Stimulated activated CD8-positive, alpha-beta memory T cell treated with anti-CD3 and anti-CD28 coated beads, Interleukin-12 subunit alpha, Interleukin-12 subunit beta, amount 100 ng/mL, for 24 hours (primary cell): Measurements from ENCODE around the gene GINS2.
A peak's percentile ranks its signal among the peaks of the same experiment; 100 is the strongest.

Source experiments
- DNase-seq: peaks from one replicate; pipeline ENCODE4 v3.0.0-alpha.2; 2020; ENCODE audit errors: extremely low read depth

GINS2 gene

DNA sequence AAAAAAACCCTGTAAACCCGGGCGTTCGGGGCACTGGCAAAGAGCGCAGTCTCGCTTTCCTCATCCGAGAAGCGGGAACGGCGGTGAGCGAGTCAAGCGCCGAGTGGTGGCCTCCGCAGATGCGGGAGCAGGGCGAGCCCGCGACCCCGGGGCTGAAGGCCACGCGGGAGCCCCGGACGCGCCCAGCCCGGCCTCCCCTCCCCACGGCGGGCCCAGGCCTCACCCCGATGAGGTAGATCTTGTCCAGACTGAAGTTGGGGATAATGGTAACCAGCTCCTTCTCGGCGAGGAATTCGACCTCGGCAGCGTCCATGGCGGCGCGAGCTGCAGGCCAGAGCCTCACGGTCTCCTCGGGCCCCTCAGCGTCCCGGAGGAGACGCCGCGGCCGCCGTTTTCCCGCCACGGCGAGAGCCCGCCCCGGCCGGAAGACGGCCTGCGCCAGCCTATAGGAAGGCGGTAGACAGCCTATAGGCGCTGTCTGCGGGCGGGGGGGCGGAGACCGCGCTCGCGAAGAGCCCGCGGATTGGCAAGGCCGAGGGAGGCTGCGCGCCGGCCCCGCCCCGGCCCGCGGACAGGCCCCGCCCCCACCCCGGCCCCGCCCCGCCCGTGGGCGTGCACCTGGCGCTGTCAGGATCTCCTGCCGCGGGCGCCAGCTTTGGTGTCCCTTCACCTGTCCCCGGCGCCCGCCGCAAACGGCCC lies at the start of gene GINS2:
Gene GINS2, minus strand, starts transcription at position 369 of the 699 bp plus-strand sequence. Its CDS starts 56 bp downstream, at position 313.
- DNase-seq = peak; percentile 76

GRCh38 chr16:85736921-85737320 lies 48.2 kb upstream of the GINS2 start:
- no peak for DNase-seq

- DNase-seq = no peak
Observed at GRCh38 chr16:85735946-85736345, 47.2 kb upstream of the GINS2 start.

- no peak for DNase-seq
Observed at GRCh38 chr16:85735225-85735635, 46.5 kb upstream of the GINS2 start.

GRCh38 chr16:85734311-85735017 lies 45.7 kb upstream of the GINS2 start:
- DNase-seq = no peak

DNA sequence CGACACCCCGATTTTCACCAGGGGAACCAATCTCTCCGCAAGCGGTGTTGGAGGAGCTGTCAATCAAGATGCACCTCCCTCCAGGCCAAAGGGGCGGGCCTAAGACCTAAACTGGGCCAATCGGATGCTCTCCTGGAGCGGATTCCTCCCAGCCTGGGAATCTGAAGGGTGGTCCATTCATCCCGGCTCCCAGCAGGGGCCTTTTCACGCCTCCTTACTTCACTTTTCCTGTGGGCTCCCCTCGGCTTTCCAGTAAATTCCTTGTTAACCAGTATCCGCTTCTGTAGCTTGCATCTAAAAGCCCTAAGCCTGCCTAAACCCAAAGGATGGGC lies 45.1 kb upstream of the GINS2 start:
- no peak for DNase-seq

- no peak for DNase-seq
Observed at GRCh38 chr16:85733155-85733838, 44.5 kb upstream of the GINS2 start.

- DNase-seq = no peak
Observed at GRCh38 chr16:85731179-85731578, 42.4 kb upstream of the GINS2 start.

DNA sequence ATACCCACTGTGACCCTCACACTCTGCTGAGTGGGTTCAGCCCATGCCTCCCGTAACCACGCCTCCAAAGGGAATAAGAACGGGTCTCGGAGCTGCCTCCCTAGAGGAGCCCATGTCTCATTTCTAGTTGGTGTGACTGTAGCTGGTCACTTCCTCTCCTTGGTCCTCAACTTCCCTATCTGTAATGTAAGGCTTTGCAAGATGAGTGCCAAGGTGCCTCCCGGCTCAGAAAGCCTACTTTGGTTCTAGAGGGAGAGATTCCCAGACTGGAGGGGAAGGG lies 41.4 kb upstream of the GINS2 start:
- DNase-seq = no peak

GRCh38 chr16:85729452-85730185 lies 40.9 kb upstream of the GINS2 start:
- no peak for DNase-seq

- no peak for DNase-seq
Observed at GRCh38 chr16:85728879-85729278, 40.1 kb upstream of the GINS2 start.

- no peak for DNase-seq
Observed at GRCh38 chr16:85724936-85725335, 36.2 kb upstream of the GINS2 start.

DNA sequence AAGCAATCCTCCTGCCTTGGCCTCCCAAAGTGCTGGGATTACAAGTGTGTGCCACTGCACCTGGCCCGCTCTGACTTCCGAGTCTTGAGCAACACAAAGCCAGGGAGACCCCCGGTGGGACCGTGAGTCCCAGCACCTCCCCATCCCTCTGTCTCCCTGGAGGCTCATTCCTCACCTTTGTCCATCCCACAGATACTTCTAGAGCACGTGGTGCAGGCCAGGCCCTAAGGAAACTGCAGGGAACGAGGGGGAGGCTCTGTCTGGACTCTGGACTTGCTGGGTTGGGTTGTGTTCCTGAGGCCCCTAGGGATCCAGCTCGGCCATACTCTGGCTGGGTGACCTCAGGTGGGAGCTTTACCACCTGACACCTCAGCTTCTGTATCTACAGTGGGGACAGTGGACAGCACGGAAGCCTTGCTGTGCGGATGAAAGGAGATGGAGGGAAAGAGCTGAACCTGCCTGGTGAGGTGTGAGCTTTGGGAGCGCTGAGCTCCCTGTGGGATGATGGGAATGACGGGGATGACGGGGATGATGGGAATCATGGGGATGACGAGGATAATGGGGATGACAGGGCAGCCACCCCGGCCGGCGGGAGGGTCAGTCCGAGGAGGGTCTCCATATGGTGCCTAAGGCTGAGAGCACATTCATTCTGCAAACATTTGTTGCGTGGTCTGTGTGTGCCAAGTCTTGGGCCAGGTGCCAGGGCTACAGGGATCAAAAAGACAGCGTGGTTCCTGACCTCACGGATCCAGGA lies 35.5 kb upstream of the GINS2 start:
- no peak for DNase-seq

DNA sequence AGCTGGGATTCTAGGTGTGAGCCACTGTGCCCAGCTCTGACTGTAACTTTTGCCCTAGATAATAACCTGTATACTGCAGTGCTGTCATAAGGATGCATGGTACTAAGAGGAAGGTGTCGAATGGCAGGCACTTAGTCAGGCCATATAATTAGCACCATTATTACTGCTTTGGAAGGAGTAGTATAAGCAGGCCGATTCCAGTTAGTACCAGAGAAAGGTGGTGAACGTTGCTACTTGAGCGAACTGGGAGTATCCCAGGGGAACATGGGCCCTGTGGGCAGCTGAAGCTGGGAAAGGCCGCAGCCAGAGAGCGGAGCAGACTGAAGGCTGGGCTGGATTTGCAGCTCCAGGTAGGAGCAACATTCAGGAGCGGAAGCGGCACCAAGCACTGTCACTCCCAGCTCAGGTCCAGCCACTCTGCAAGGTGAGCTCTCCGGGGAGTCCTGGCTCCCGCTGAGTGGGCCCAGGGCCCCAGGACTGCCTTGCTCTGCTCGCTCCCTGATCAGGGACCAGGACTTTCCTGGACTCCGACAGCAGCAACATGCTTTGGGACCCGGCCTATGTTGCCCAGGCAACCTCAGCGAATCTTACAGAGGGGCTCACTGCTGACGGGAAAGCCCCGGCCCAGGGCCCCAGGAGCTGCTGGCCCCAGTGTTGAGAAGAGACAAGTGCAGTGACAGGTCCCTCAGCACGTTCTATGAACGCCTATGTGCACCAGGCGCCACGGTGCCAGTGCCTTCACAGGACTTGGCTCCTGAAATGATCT lies 33.6 kb upstream of the GINS2 start:
- DNase-seq = no peak

DNA sequence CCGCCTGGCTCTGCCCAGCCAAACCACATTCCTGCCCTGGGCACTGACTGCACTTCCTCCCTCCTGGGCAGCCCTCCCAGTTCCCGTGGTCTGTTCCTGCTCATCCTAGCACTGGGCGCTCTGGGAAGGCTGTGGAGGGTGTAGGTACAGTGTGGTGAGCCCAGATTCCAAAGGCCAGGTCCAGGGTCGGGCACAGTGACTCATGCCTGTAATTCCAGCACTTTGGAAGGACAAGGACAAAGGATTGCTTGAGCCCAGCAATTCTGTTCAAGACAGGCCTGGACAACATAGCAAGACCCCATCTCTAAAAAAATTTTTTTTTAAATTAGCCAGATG lies 31.5 kb upstream of the GINS2 start:
- DNase-seq = no peak

DNA sequence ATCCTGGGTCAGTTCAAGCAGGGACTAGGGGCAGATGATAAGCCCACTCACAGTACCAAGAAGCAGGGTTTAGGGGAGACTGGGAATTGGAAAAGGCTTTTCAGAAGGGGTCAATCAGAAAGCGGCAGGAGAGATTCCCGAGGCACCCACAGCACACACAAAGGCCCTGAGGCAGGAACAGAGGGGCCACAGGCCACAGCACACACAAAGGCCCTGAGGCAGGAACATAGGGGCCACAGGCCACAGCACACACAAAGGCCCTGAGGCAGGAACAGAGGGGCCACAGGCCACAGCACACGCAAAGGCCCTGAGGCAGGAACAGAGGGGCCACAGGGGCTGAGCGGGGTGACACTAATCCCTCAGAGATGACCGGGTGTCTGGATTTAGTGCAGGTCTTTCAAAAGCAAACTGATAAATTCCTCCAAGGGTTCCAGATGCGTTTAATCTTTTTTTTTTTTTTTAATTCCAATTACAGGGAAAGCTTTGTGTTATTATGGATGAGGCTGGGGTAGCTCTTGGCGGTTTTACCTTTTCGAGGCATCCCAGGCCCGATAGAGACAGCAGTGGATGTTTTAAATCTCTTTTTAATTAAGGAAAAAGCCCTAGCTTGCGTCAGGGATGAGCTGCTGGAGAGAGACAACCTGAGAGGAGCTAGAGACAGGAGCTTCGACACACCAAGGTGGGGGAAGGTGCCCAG lies 31.0 kb upstream of the GINS2 start:
- no peak for DNase-seq

GRCh38 chr16:85718682-85719081 lies 29.9 kb upstream of the GINS2 start:
- no peak for DNase-seq

- no peak for DNase-seq
Observed at GRCh38 chr16:85718153-85718477, 29.4 kb upstream of the GINS2 start.

- no peak for DNase-seq
Observed at GRCh38 chr16:85717393-85718152, 28.8 kb upstream of the GINS2 start.

- no peak for DNase-seq
Observed at GRCh38 chr16:85716680-85717038, 27.9 kb upstream of the GINS2 start.
